NCI-H82 treated with DMSO at 0.1 percent for 48 hours (cell line): ENCODE results near the gene HS6ST3.

Experiments
- DNase-seq: peaks from one replicate; lab custom pipeline; 2025; ENCODE audit not compliant: unreplicated experiment; lab: John Stamatoyannopoulos, UW

The HS6ST3 gene

GRCh38 chr13:96781141-96781540 is 691.2 kb downstream of the HS6ST3 start:
- DNase-seq: no peak

DNA sequence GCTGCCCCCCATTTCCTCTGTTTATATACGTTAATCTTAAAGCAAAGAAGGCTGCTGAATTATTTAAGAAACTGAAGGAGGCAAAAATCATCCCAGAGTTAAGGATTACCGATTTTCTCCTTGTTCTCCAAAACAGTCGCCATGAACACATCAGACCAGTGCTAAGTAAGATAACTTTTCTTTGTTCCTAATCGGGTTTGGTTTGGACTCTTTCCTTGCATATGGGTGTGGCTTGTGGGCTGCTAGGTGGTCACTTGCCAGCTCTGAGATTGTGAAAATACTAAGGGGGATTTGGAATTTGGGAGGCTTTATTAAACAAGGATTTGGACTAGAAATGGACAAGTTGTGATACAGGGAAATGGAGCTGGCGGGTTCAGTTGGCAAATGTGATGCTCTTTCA is 692.3 kb downstream of the HS6ST3 start:
- DNase-seq: no peak

DNA sequence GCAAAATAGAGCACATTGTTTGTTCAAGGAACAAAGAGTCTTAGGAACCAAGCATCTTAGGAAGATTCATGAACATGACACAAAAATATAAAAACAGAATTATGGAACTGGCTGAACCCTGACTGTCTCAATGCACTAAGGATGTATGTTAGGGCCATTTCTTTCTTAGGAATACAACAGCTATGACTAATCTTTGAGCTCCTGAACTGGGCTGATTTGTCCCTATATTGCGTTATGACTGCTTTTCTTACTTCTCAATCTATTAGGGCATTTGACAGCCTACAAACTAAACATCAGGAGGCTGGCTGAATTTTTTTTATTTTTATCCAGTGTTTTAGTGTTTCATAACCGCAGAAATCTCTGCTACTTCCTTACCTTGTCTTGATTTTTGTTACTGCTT is 693.1 kb downstream of the HS6ST3 start:
- no peak for DNase-seq

GRCh38 chr13:96783511-96783910 is 693.6 kb downstream of the HS6ST3 start:
- DNase-seq: no peak

DNA sequence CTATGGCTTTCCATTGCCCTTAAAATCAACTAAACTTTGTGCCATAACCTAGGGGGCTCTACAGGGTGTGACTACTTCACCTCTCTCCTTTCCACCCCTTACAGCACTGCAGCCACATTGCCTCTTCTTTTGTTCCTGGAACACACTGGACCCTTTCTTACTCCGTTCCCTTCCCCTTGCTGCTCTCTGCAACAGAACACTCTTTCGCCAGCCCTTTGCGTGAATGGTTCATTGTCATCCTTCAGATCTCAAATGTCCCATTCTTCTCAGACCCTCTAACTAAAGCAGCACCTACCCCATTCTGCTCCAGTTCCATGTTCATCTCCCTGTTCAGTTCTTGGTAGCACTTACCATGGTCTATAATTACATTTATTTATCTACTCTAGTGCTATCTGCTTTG is 696.1 kb downstream of the HS6ST3 start:
- DNase-seq: no peak

- no peak for DNase-seq
Measured at GRCh38 chr13:96792188-96792587, 702.3 kb downstream of the HS6ST3 start.

GRCh38 chr13:96792736-96793403 is 703.0 kb downstream of the HS6ST3 start:
- DNase-seq: no peak

- DNase-seq: no peak
Measured at GRCh38 chr13:96793404-96793755, 703.5 kb downstream of the HS6ST3 start.

DNA sequence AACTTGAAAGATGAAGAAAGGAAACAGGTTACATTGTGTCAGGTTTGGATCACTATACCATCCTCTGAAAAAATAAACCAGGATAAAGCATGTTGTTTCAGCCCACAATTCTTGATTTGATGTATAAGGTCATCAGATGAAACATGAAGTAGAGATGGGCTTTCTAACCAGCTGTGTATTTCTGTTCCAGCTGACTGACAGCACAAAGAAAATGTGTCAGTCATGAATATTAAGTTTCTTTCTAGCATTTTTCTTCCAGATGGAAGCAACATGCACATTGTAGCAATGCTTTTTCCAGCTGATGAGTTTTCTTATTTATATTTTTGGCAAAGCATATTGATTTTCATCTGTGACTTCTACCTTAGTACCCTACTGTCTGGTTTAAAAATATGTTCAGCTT is 704.8 kb downstream of the HS6ST3 start:
- DNase-seq: no peak

DNA sequence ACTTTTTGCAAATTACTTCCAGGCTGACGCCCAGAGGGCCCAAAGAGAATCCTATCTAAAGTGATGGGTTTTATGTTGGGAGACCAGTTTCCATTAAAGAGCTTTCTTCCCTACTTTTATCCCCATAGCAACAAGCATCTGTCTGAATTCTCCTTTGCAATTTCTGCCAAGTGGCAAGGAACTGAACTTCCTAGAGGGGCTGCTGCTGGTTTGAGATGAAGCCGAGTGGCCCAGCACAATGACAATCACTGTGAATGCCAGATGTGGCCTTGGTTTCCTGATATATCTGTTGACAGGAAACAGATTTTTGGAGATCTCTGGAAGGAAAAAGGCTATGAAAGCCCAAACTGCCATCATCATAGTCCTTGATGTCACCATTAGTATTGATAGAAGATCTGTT is 705.8 kb downstream of the HS6ST3 start:
- no peak for DNase-seq

GRCh38 chr13:96796091-96796633 is 706.3 kb downstream of the HS6ST3 start:
- no peak for DNase-seq

DNA sequence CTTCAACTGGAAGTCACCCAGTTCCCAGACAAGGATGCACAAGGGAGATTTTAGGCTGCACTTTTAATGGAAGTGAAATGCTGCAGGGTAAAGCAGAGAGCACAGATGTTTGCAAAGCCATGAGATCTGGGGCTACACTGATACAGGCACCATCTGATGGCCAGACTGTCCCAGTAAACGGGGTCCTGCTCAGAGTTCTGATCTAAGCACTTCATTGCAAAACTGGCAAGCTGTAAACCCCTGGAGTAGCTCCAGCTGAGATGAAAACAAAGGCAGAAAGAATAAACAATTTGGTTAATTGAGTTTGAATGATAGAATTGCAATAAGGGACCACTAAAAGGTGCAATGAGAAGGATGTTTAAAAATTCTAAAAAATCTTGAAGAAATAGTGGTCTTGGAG is 707.2 kb downstream of the HS6ST3 start:
- no peak for DNase-seq

DNA sequence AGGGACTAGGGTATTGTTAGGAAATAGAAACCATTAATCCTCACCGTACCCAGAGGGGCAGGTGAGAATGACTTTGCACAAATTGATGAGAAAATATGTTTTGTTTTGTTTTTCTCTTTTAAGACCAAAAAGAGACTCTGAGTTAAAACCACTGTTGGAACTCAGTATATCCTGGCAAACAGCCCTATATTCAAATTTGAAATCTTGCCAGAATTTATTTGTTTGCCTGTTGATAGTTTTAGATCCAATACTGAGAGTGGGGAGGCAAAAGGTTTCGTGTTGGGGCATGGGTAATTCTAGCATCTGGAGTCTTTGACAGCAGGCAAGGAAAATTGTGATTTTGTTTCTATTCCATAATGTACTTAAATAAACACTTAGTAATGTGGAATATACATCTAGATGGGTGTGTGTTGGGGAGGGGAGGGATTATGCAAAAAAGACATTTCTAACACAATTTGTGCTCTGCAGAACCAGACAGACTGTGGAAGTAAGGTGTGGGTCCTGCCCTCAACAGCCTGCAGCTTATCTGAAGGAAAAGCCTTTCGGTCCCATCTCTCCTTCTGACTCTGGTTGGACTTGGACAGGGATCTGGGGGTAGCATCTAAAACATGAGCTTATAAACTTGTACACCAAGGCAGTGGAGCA is 713.7 kb downstream of the HS6ST3 start:
- DNase-seq: no peak

DNA sequence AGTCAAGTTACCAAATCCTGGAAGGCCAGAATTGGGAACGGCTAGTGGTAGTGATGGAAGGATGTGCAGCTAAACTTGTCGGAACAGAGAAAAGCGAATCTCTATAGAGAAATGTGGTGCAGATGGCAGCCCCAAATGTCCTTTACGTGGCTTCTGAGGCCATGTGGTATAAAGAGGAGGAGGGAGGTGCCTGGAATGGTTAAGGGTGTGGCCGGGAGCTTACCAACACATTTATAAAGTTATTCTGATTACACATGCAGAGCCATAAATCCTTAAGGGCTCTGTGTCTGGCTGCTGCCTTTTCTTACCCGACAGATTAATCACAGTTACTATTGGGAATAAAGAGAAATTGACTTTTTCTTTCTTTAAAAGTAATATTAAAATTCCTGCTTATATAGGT is 714.3 kb downstream of the HS6ST3 start:
- DNase-seq: no peak

GRCh38 chr13:96806746-96807145 is 716.8 kb downstream of the HS6ST3 start:
- no peak for DNase-seq

DNA sequence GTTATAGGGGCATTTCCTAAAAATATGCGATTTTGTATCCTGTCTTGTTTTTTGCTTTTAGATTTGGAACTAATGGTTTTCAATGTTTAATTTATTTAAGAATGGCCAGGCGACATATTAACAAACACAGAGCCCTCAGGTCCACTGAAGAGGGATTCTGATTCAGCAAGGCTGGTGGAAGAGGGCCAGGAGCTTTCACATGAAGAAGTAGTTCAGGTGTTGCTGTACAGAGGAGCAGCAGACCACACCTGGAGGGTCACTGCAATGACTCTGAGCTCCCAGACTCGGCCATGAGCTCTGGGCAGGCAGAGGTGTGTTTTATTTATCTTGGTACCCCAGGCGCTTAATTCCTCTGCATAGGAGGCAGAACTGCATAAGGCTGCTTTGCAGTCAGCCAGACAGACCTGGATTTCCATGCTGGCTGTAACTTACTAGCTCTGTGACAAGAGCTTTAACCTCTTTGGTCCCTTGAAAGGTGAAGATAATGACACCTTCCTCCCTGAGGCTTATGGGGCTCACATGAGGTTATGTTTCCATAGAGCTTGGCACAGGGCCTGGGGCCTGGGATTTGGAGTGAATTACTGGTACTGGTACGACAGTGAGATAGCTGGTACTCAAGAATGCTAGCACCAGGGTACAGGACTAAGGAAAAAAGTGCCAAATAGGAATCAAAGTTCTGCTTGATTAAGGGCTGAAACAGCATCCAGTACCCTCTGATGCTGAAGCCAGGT is 719.6 kb downstream of the HS6ST3 start:
- DNase-seq: no peak

- no peak for DNase-seq
Measured at GRCh38 chr13:96810104-96810503, 720.2 kb downstream of the HS6ST3 start.

- no peak for DNase-seq
Measured at GRCh38 chr13:96811049-96811448, 721.1 kb downstream of the HS6ST3 start.

GRCh38 chr13:96816261-96816660 is 726.4 kb downstream of the HS6ST3 start:
- no peak for DNase-seq

DNA sequence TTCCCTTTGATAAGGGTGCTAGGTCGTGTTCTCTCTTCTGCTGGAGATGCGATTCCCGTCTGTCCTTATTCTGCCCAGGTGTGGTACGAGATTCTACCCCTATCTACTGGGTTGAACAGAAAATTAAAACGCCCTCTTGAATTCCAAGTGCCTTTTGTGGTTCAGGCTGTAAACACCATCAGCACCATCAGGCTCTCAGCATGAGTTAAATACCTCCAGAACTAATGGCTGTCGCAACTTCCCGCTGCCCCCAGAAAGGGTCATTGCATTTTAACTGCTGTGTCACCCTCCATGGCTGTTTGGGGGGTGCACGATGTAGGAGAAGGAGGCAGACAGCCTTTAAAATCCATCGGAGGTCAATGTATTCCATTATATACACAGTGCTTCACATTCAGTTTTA is 727.0 kb downstream of the HS6ST3 start:
- DNase-seq: no peak

- DNase-seq: peak; percentile 3
Measured at GRCh38 chr13:96817336-96817941, 727.5 kb downstream of the HS6ST3 start.

DNA sequence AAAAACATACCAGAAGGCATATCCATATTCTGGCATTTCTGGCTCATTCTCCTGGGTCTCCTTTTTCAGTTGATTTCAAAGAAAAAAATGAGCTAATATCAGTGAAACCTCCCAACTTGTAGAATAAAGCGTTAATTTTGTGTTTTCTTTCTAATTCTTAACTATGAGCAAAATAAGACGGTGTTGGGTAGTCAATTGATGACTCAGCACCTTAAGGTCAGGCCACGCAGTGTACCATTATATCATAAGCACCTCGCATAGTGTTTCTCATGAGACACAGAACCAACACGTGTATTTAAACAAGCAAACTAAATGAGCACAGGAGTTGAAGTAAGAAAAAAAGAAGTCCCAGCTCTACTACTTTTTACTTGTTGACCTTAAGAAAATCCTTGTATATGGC is 729.5 kb downstream of the HS6ST3 start:
- no peak for DNase-seq
